ENCODE data around the gene SORCS2. TPM values are rescaled to one million over a fixed set of nuclear protein-coding genes. Genes with fewer than 3 reads are reported as not detected.

SORCS2 gene
- total and polyA plus RNA-seq, 2 of the 4 experiments (the other 2 are of a cell fraction): 0.36 to 0.62 TPM

DNA sequence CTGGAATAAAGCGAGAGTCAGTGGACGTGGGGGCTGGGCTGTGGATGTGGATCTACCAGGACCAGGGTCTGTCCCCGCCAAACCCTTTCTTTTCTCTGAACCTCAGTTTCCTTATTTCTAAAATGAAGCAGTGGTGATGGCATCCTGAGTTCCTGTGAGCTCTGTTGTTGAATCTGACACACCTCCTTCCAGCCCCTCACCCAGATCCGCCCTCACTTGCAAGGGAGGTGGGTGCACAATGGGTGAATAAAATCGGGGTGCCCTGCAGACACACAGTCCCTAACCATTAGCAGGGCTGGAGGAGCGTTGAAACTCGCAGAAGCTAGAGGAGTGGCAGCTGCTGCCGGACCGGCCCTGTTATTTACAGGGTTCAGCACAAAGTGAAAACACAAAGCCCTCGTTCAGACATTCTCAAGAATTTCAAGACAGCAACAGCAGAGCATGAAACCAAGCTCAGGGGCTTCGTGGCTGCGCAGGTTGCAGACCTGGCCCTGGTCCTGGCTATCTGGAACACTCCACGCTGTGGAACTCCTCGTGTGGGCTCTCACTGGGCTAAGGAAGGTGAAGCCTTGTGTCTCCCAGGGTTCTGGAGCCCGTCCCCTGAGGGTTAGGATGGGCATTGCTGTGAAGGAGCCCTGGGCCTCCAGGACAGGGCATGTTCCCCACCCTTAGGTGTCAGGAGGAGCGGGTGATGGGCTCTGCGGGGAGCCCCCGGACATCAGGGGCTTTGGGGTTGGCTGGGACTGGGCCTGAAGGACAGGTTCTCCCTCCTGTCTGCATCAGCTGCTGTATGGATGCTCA lies 199.5 kb downstream of the SORCS2 start:
- WGBS, 2 experiments (ENCODE audit: extremely low coverage in 2 of 2, insufficient read length in 1 of 2): 45% methylated on average over 9 of the region's 18 CpGs; no CpG with 5 or more reads in 1 of the 2 experiments
- H3K79me1 ChIP-seq (ENCODE audit: low read depth in 1 of 2, low read length in 2 of 2): no peaks in the 10 kb centered on the region
- H4K91ac ChIP-seq (ENCODE audit: insufficient read depth, low read depth, low read length): no peak overlapping the region
- H2BK15ac ChIP-seq (ENCODE audit: low read depth, low read length): no peak overlapping the region
- H3K23ac ChIP-seq (ENCODE audit: low read depth, low read length): no peak overlapping the region
- H3K4me2 ChIP-seq (ENCODE audit: low read depth, low read length): no peak overlapping the region
- no peak overlapping the region for H2BK120ac ChIP-seq (ENCODE audit: low read depth, low read length)
- H4K8ac ChIP-seq (ENCODE audit: low read depth in 2 of 2, low read length in 2 of 2): no peak overlapping the region
- H2BK5ac ChIP-seq (ENCODE audit: low read depth, low read length, poor library complexity, severe bottlenecking): no peak overlapping the region
- ChIA-PET POLR2A (ENCODE audit: unreplicated experiment) (no interaction called here), CTCF (interaction anchor here (0.6 kb wide), 1 partner anchor 34 kb away, joined by 7 read pairs; no protein-coding TSS in a partner anchor)
- intact Hi-C loops (cut with micrococcal nuclease): no loop called here
- H3K27ac ChIP-seq (ENCODE audit: insufficient read depth, low read length): no peak overlapping the region
- H3K9ac ChIP-seq (ENCODE audit: low read depth, low read length): no peak overlapping the region
- DNase-seq (no peak), ATAC-seq (ENCODE audit: low read depth) (no peak)
- H4K20me1 ChIP-seq (ENCODE audit: insufficient read depth, low read length): no peaks in the 10 kb centered on the region
- dilution Hi-C loops (cut with HindIII; ENCODE audit: low sequenced_read_pairs, unreplicated experiment): no loop called here
- no peak overlapping the region for H3K18ac ChIP-seq (ENCODE audit: low read depth, low read length)
- in situ Hi-C loops (cut with MboI; ENCODE audit: low sequenced_read_pairs): no loop called here
- H2AK9ac ChIP-seq (replicated peaks; ENCODE audit: low read depth, low read length, poor library complexity): no peak overlapping the region
- no peaks in the 10 kb centered on the region for H3K36me3 ChIP-seq (ENCODE audit: control insufficient read depth, insufficient read depth, low read length)
- no TSS peak for BruUV-seq (replicated peaks)
- no peak overlapping the region for H3K4me3 ChIP-seq (ENCODE audit: insufficient read depth, low read depth, low read length)
- no peak overlapping the region for H2BK20ac ChIP-seq (ENCODE audit: low read depth, low read length)
- no peaks in the 10 kb centered on the region for H3K4me1 ChIP-seq (ENCODE audit: control insufficient read depth, insufficient read depth, low read length)
- H3K14ac ChIP-seq (replicated peaks; ENCODE audit: low read depth, low read length): no peak overlapping the region
- H3K9me3 ChIP-seq (ENCODE audit: control insufficient read depth, insufficient read depth, low read length): no peaks in the 10 kb centered on the region
- no peak overlapping the region for H3K4ac ChIP-seq (ENCODE audit: low read depth, low read length)
- H3K9me1 ChIP-seq (ENCODE audit: insufficient read depth, low read length): no peaks in the 10 kb centered on the region
- no peak overlapping the region for H4K5ac ChIP-seq (ENCODE audit: low read depth, low read length)
- peaks cover 50% of the 10 kb centered on the region for H3K27me3 ChIP-seq (ENCODE audit: control insufficient read depth, insufficient read depth, low read length)
- no peak overlapping the region for H2AK5ac ChIP-seq (ENCODE audit: low read depth, low read length)
- H2AFZ ChIP-seq (replicated peaks; ENCODE audit: low read length, poor library complexity): peak overlapping the region; percentile 51
- H3K56ac ChIP-seq (ENCODE audit: extremely low read depth, insufficient read depth, low read length): no peak overlapping the region
- TF ChIP-seq MAZ (IDR thresholded peaks at IDR 0.05; ENCODE audit: borderline replicate concordance, low read depth, low read length) (no peak), CEBPB (IDR thresholded peaks at IDR 0.05; ENCODE audit: low read depth, low read length) (no peak), RFX5 (IDR thresholded peaks at IDR 0.05; ENCODE audit: low read depth, low read length) (no peak), POLR2A (IDR thresholded peaks at IDR 0.05; ENCODE audit: low read depth, low read length) (no peak), SMC3 (IDR thresholded peaks at IDR 0.05; ENCODE audit: low read depth, low read length) (no peak), MXI1 (IDR thresholded peaks at IDR 0.05; ENCODE audit: borderline replicate concordance, low read depth, low read length) (no peak), FOS (IDR thresholded peaks at IDR 0.05; ENCODE audit: low read depth, low read length) (no peak), BHLHE40 (IDR thresholded peaks at IDR 0.05; ENCODE audit: low read depth, low read length) (no peak), RAD21 (IDR thresholded peaks at IDR 0.05; ENCODE audit: low read length) (no peak), MAFK (IDR thresholded peaks at IDR 0.05; ENCODE audit: low read depth, low read length) (no peak), NFE2L2 (IDR thresholded peaks at IDR 0.05; ENCODE audit: low read depth, low read length) (no peak), RCOR1 (IDR thresholded peaks at IDR 0.05; ENCODE audit: insufficient replicate concordance, low read length) (no peak)
- TF ChIP-seq, protein P1, sequence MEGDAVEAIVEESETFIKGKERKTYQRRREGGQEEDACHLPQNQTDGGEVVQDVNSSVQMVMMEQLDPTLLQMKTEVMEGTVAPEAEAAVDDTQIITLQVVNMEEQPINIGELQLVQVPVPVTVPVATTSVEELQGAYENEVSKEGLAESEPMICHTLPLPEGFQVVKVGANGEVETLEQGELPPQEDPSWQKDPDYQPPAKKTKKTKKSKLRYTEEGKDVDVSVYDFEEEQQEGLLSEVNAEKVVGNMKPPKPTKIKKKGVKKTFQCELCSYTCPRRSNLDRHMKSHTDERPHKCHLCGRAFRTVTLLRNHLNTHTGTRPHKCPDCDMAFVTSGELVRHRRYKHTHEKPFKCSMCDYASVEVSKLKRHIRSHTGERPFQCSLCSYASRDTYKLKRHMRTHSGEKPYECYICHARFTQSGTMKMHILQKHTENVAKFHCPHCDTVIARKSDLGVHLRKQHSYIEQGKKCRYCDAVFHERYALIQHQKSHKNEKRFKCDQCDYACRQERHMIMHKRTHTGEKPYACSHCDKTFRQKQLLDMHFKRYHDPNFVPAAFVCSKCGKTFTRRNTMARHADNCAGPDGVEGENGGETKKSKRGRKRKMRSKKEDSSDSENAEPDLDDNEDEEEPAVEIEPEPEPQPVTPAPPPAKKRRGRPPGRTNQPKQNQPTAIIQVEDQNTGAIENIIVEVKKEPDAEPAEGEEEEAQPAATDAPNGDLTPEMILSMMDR (conservative IDR thresholded peaks at IDR 0.05; ENCODE audit: low read depth, low read length): no peak
- TF ChIP-seq, protein P2, sequence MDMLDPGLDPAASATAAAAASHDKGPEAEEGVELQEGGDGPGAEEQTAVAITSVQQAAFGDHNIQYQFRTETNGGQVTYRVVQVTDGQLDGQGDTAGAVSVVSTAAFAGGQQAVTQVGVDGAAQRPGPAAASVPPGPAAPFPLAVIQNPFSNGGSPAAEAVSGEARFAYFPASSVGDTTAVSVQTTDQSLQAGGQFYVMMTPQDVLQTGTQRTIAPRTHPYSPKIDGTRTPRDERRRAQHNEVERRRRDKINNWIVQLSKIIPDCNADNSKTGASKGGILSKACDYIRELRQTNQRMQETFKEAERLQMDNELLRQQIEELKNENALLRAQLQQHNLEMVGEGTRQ (IDR thresholded peaks at IDR 0.05; ENCODE audit: low read depth, low read length): no peak
- TF ChIP-seq, protein P3, sequence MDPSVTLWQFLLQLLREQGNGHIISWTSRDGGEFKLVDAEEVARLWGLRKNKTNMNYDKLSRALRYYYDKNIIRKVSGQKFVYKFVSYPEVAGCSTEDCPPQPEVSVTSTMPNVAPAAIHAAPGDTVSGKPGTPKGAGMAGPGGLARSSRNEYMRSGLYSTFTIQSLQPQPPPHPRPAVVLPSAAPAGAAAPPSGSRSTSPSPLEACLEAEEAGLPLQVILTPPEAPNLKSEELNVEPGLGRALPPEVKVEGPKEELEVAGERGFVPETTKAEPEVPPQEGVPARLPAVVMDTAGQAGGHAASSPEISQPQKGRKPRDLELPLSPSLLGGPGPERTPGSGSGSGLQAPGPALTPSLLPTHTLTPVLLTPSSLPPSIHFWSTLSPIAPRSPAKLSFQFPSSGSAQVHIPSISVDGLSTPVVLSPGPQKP (IDR thresholded peaks at IDR 0.05; ENCODE audit: borderline replicate concordance, low read depth, low read length): no peak
